NB4 (cell line): ENCODE measurements around the gene NID2.

Source experiments
- POLR2A ChIP-seq: IDR thresholded peaks from 2 replicates; pipeline ENCODE4 v1.6.1; 2011; ENCODE audit warnings: mild to moderate bottlenecking; ENCODE audit not compliant: insufficient read length; ENCODE audit errors: extremely low read depth
- TF ChIP-seq, protein P1 (sequence below): IDR thresholded peaks from one replicate; pipeline ENCODE4 v1.5.1; 2012; ENCODE audit warnings: low read depth, low read length
- TF ChIP-seq, protein P2 (sequence below): IDR thresholded peaks from 2 replicates; pipeline ENCODE4 v1.6.1; 2011; ENCODE audit warnings: low read depth, low read length

DNA sequence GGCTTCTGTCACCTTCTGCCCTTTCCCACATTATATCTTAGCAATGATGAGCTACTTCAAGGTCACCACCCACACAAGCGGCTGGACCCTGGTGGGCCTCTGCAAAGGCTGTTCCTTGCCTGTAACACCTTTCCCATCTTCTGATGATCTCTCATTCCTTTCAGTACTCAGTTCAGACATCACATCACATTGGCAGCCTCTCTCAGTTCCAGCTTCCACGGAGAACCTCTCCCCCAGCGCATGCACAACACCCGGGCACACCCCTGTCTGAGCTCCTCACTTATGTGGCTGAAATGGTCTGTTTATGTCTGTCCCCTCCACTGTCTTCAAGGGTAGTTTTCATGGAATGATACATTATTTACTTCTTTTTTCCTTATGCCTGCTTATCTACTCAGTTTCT, 6.5 kb upstream of the NID2 start:
- TF ChIP-seq, protein P1, sequence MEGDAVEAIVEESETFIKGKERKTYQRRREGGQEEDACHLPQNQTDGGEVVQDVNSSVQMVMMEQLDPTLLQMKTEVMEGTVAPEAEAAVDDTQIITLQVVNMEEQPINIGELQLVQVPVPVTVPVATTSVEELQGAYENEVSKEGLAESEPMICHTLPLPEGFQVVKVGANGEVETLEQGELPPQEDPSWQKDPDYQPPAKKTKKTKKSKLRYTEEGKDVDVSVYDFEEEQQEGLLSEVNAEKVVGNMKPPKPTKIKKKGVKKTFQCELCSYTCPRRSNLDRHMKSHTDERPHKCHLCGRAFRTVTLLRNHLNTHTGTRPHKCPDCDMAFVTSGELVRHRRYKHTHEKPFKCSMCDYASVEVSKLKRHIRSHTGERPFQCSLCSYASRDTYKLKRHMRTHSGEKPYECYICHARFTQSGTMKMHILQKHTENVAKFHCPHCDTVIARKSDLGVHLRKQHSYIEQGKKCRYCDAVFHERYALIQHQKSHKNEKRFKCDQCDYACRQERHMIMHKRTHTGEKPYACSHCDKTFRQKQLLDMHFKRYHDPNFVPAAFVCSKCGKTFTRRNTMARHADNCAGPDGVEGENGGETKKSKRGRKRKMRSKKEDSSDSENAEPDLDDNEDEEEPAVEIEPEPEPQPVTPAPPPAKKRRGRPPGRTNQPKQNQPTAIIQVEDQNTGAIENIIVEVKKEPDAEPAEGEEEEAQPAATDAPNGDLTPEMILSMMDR = no peak
- TF ChIP-seq POLR2A = no peak
- TF ChIP-seq, protein P2, sequence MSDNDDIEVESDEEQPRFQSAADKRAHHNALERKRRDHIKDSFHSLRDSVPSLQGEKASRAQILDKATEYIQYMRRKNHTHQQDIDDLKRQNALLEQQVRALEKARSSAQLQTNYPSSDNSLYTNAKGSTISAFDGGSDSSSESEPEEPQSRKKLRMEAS = no peak
